ENCODE measurements around the gene C16orf86. TPM values are rescaled to one million over a fixed set of nuclear protein-coding genes. Genes with fewer than 3 reads are reported as not detected.

C16orf86 gene
- total RNA-seq, 1 experiment from 2014 or later: 0.34 TPM

DNA sequence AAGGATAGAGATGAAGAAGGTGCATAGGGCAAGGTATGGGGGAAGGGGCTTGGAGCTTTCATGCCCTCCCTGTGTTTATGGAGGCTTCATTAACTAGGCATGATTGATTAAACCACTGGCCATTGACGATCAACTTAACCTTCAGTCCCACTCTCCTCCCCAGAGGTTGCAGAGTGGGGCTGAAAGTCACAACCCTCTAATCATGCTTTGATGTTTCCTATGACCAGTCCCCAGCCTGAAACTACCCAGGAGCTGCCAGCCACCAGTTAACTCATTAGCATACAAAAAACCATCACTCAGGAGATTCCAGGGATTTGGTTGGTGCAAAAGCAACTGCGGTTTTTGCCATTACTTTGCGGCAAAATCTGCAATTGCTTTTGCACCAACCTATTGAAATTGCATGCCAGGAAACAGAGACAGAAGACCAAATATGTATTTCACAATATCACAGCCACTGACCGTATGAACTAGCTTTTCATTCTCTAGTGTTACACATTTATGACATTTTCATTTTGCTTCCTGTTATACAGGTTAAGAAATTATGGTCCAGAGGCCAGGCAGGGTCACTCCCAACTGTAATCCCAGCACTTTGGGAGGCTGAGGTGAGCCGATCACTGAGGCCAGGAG is 47.1 kb downstream of the C16orf86 start:
- Mint-ChIP-seq H3K4me1 (ENCODE audit: low read depth, unreplicated experiment) (peaks cover 10% of the 10 kb centered on the region), H3K36me3 (ENCODE audit: insufficient read depth, unreplicated experiment) (peaks cover 4% of the 10 kb centered on the region), H3K27me3 (ENCODE audit: insufficient read depth, unreplicated experiment) (no peaks in the 10 kb centered on the region), H3K9me3 (ENCODE audit: unreplicated experiment) (no peaks in the 10 kb centered on the region), H3K27ac (ENCODE audit: unreplicated experiment) (no peak overlapping the region), H3K4me3 (ENCODE audit: unreplicated experiment) (no peak overlapping the region)
- H3K4me3 ChIP-seq (ENCODE audit: low read depth, low read length): no peak overlapping the region
- TF ChIP-seq, protein P1, sequence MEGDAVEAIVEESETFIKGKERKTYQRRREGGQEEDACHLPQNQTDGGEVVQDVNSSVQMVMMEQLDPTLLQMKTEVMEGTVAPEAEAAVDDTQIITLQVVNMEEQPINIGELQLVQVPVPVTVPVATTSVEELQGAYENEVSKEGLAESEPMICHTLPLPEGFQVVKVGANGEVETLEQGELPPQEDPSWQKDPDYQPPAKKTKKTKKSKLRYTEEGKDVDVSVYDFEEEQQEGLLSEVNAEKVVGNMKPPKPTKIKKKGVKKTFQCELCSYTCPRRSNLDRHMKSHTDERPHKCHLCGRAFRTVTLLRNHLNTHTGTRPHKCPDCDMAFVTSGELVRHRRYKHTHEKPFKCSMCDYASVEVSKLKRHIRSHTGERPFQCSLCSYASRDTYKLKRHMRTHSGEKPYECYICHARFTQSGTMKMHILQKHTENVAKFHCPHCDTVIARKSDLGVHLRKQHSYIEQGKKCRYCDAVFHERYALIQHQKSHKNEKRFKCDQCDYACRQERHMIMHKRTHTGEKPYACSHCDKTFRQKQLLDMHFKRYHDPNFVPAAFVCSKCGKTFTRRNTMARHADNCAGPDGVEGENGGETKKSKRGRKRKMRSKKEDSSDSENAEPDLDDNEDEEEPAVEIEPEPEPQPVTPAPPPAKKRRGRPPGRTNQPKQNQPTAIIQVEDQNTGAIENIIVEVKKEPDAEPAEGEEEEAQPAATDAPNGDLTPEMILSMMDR (IDR thresholded peaks at IDR 0.05; ENCODE audit: insufficient read depth in 1 of 2, low read depth in 1 of 2, low read length in 1 of 2, severe bottlenecking in 1 of 2, unreplicated experiment in 1 of 2): no peak
- ChIA-PET CTCF (no interaction called here), POLR2A (no interaction called here)
- H3K9me3 ChIP-seq: no peaks in the 10 kb centered on the region
- intact Hi-C loops (cut with micrococcal nuclease; ENCODE audit: unreplicated experiment): no loop called here
- no peaks in the 10 kb centered on the region for H3K27me3 ChIP-seq (replicated peaks; ENCODE audit: control insufficient read depth, insufficient read depth, low read length)
- H3K4me1 ChIP-seq: peaks cover 20% of the 10 kb centered on the region
- no peak for DNase-seq
- no peaks in the 10 kb centered on the region for H3K36me3 ChIP-seq (ENCODE audit: control insufficient read depth, insufficient read depth, low read length)
- no TSS peak for BruUV-seq (replicated peaks)

DNA sequence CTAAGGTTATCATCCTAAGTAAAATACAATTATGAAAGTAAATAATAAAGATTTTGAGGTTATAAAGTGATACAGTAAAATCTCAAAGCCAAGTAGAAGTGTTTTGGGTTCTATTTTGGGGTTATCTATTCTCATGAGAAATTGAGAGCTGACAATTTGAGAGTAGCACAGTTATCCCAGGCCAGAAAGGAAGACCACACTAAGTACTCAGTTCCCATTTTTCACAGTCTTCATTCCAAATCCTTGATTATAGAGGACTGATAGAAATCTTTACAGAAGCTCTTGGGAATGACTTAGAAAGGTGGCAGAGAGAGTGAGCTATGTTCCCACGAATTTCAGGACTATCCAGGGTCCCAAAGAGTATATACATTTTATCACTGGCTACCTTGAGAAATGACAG is 47.9 kb downstream of the C16orf86 start:
- no peak for DNase-seq
- Mint-ChIP-seq H3K9me3 (ENCODE audit: unreplicated experiment) (no peaks in the 10 kb centered on the region), H3K4me1 (ENCODE audit: low read depth, unreplicated experiment) (peaks cover 12% of the 10 kb centered on the region), H3K27ac (ENCODE audit: unreplicated experiment) (no peak overlapping the region), H3K36me3 (ENCODE audit: insufficient read depth, unreplicated experiment) (peaks cover 12% of the 10 kb centered on the region), H3K27me3 (ENCODE audit: insufficient read depth, unreplicated experiment) (no peaks in the 10 kb centered on the region), H3K4me3 (ENCODE audit: unreplicated experiment) (no peak overlapping the region)
- H3K36me3 ChIP-seq (ENCODE audit: control insufficient read depth, insufficient read depth, low read length): no peaks in the 10 kb centered on the region
- CTCF ChIA-PET: interaction anchor here (0.7 kb wide), 1 partner anchor 428 kb away, joined by 4 read pairs; no protein-coding TSS in a partner anchor
- intact Hi-C loops (cut with micrococcal nuclease; ENCODE audit: unreplicated experiment): no loop called here
- TF ChIP-seq, protein P1 (IDR thresholded peaks at IDR 0.05; ENCODE audit: insufficient read depth in 1 of 2, low read depth in 1 of 2, low read length in 1 of 2, severe bottlenecking in 1 of 2, unreplicated experiment in 1 of 2): no peak
- H3K4me1 ChIP-seq: peaks cover 20% of the 10 kb centered on the region
- H3K27me3 ChIP-seq (replicated peaks; ENCODE audit: control insufficient read depth, insufficient read depth, low read length): no peaks in the 10 kb centered on the region
- no peaks in the 10 kb centered on the region for H3K9me3 ChIP-seq
- BruUV-seq (replicated peaks): no TSS peak
- no peak overlapping the region for H3K4me3 ChIP-seq (ENCODE audit: low read depth, low read length)
- POLR2A ChIA-PET: interaction anchor here (0.5 kb wide), 1 partner anchor 283 kb away, joined by 5 read pairs; the partner anchor contains the start of gene HSD11B2

DNA sequence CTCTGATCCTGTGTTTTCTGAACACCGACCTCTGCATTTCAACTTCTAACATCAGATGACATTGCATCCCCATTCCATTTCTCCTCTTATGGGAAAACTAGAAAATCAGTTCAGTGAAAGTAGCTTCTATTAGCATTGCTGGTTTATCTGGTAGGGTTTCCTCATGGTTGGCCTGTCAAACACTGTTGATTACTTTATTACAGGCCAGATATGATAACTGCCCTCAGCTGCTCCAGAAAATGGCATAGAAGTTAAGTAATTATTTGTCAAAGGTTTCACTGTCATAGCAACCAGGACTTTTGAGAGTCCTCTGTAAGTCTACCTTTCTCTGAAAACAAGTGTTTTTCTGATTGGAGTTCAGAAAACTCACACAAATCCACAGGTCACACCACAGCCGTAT is 49.5 kb downstream of the C16orf86 start:
- H3K4me1 ChIP-seq: peaks cover 25% of the 10 kb centered on the region
- H3K4me3 ChIP-seq (ENCODE audit: low read depth, low read length): no peak overlapping the region
- DNase-seq: peak in 1 of 2 experiments; percentile 67
- H3K27me3 ChIP-seq (replicated peaks; ENCODE audit: control insufficient read depth, insufficient read depth, low read length): no peaks in the 10 kb centered on the region
- BruUV-seq (replicated peaks): no TSS peak
- peaks cover 14% of the 10 kb centered on the region for H3K36me3 Mint-ChIP-seq (ENCODE audit: insufficient read depth, unreplicated experiment)
- TF ChIP-seq, protein P1 (IDR thresholded peaks at IDR 0.05; ENCODE audit: insufficient read depth in 1 of 2, low read depth in 1 of 2, low read length in 1 of 2, severe bottlenecking in 1 of 2, unreplicated experiment in 1 of 2): no peak
- intact Hi-C loops (cut with micrococcal nuclease; ENCODE audit: unreplicated experiment): loop anchor here (1.0 to 2.0 kb wide), 3 partner anchors 13 to 38 kb away; no protein-coding TSS in a partner anchor
- ChIA-PET POLR2A (interaction anchor here (0.5 to 0.9 kb wide), 3 partner anchors 19 to 538 kb away, joined by 3 to 6 read pairs (median 3); partner anchors contain the start of gene ACD), CTCF (interaction anchor here (0.9 to 1.3 kb wide), 4 partner anchors 43 to 195 kb away, joined by 3 to 5 read pairs (median 4); partner anchors contain the start of genes C16orf86 and ENKD1)
- no peak overlapping the region for H3K4me3 Mint-ChIP-seq (ENCODE audit: unreplicated experiment)
- no peaks in the 10 kb centered on the region for H3K9me3 Mint-ChIP-seq (ENCODE audit: unreplicated experiment)
- H3K4me1 Mint-ChIP-seq (ENCODE audit: low read depth, unreplicated experiment): peaks cover 19% of the 10 kb centered on the region
- no peaks in the 10 kb centered on the region for H3K9me3 ChIP-seq
- H3K27ac Mint-ChIP-seq (ENCODE audit: unreplicated experiment): peak overlapping the region; percentile 36
- no peaks in the 10 kb centered on the region for H3K27me3 Mint-ChIP-seq (ENCODE audit: insufficient read depth, unreplicated experiment)
- H3K36me3 ChIP-seq (ENCODE audit: control insufficient read depth, insufficient read depth, low read length): no peaks in the 10 kb centered on the region

Other genes starting within 250 kb of the C16orf86 start
- 11.3 and 12.3 TPM in 2 replicates for gene HSD11B2, start 235.7 kb upstream of the C16orf86 start, total RNA-seq (2022)
- 107 and 110 TPM in 2 replicates for gene ATP6V0D1, start 185.7 kb upstream of the C16orf86 start, total RNA-seq (2022)
- gene AGRP, start 183.3 kb upstream of the C16orf86 start, total RNA-seq (2022): not detected in 2 replicates
- gene RIPOR1, start 138.0 kb upstream of the C16orf86 start, total RNA-seq (2022): 87.9 and 90.4 TPM in 2 replicates
- gene CTCF, start 104.3 kb upstream of the C16orf86 start, total RNA-seq (2022): 60.8 and 67.8 TPM in 2 replicates
- 27.3 and 36.3 TPM in 2 replicates for gene CARMIL2, start 21.7 kb upstream of the C16orf86 start, total RNA-seq (2022)
- 38.6 and 46.1 TPM in 2 replicates for gene ACD, start 6.6 kb upstream of the C16orf86 start, total RNA-seq (2022)
- 7.1 and 8.4 TPM in 2 replicates for gene PARD6A, start 5.9 kb upstream of the C16orf86 start, total RNA-seq (2022)
- 7.3 and 8.9 TPM in 2 replicates for gene ENKD1, start 64 bp upstream of the C16orf86 start, total RNA-seq (2022)
- 12.7 and 13.4 TPM in 2 replicates for gene GFOD2, start 52.5 kb downstream of the C16orf86 start, total RNA-seq (2022)
- 21.8 and 23.8 TPM in 2 replicates for gene RANBP10, start 139.7 kb downstream of the C16orf86 start, total RNA-seq (2022)
- 0.84 and 0.91 TPM in 2 replicates for gene TSNAXIP1, start 140.1 kb downstream of the C16orf86 start, total RNA-seq (2022)
- 46.8 and 50.5 TPM in 2 replicates for gene THAP11, start 175.5 kb downstream of the C16orf86 start, total RNA-seq (2022)
- 239 and 245 TPM in 2 replicates for gene NUTF2, start 180.1 kb downstream of the C16orf86 start, total RNA-seq (2022)
- 70.9 and 80.1 TPM in 2 replicates for gene CENPT, start 180.9 kb downstream of the C16orf86 start, total RNA-seq (2022)
- 124 and 139 TPM in 2 replicates for gene EDC4, start 206.2 kb downstream of the C16orf86 start, total RNA-seq (2022)
- 0.93 TPM in 1 of 2 replicates, not detected in the other for gene NRN1L, start 218.1 kb downstream of the C16orf86 start, total RNA-seq (2022)
- gene PSKH1, start 226.4 kb downstream of the C16orf86 start, total RNA-seq (2022): 35.1 and 41.3 TPM in 2 replicates